NCI-H2107 treated with DMSO at 0.1 percent for 48 hours (cell line): ENCODE measurements around the gene NPB.

ENCODE experiments used
- DNase-seq: peaks from one replicate; lab custom pipeline; 2025; ENCODE audit not compliant: unreplicated experiment; lab: John Stamatoyannopoulos, UW

NPB gene

GRCh38 chr17:81869221-81870130 lies 32.6 kb upstream of the NPB start:
- no peak for DNase-seq

GRCh38 chr17:81870131-81870980 lies 31.7 kb upstream of the NPB start:
- DNase-seq, result no peak

GRCh38 chr17:81870981-81871386 lies 31.1 kb upstream of the NPB start, which contains the start of gene ARHGDIA:
ARHGDIA (minus strand) TSS chr17:81871337; CDS start chr17:81869930, 1,407 bp downstream.
- DNase-seq, result no peak

GRCh38 chr17:81871387-81872230 lies 30.4 kb upstream of the NPB start:
- peak; percentile 40 for DNase-seq

- no peak for DNase-seq
Observed at GRCh38 chr17:81877569-81877968, 24.5 kb upstream of the NPB start.

- no peak for DNase-seq
Observed at GRCh38 chr17:81878294-81878693, 23.7 kb upstream of the NPB start.

- DNase-seq, result no peak
Observed at GRCh38 chr17:81879121-81879520, 22.9 kb upstream of the NPB start.

GRCh38 chr17:81884520-81884919 lies 17.5 kb upstream of the NPB start:
- DNase-seq, result no peak

- DNase-seq, result no peak
Observed at GRCh38 chr17:81884968-81885367, 17.1 kb upstream of the NPB start.

- no peak for DNase-seq
Observed at GRCh38 chr17:81885454-81885853, 16.6 kb upstream of the NPB start.

- no peak for DNase-seq
Observed at GRCh38 chr17:81885869-81886548, 16.0 kb upstream of the NPB start.

- DNase-seq, result no peak
Observed at GRCh38 chr17:81888105-81888987, 13.7 kb upstream of the NPB start.

GRCh38 chr17:81888988-81889595 lies 12.9 kb upstream of the NPB start:
- DNase-seq, result no peak

- no peak for DNase-seq
Observed at GRCh38 chr17:81889602-81890001, 12.4 kb upstream of the NPB start.

GRCh38 chr17:81890447-81891302 lies 11.4 kb upstream of the NPB start:
- DNase-seq, result no peak

- no peak for DNase-seq
Observed at GRCh38 chr17:81891303-81891552, 10.8 kb upstream of the NPB start.

GRCh38 chr17:81895400-81895799 lies 6.6 kb upstream of the NPB start:
- no peak for DNase-seq
